Stimulated activated CD4-positive, alpha-beta T cell treated with anti-CD3 and anti-CD28 coated beads, Interleukin-1b, Interleukin-23, amount 100 ng/mL, for 1 hour (primary cell): ENCODE data around the gene HOXA13.

Experiments
- DNase-seq, 2 donors: peaks; one replicate each; pipeline ENCODE4 v3.0.0-alpha.2; 2020; ENCODE audit warnings: low read depth in 2 of 2

HOXA13 gene

DNA sequence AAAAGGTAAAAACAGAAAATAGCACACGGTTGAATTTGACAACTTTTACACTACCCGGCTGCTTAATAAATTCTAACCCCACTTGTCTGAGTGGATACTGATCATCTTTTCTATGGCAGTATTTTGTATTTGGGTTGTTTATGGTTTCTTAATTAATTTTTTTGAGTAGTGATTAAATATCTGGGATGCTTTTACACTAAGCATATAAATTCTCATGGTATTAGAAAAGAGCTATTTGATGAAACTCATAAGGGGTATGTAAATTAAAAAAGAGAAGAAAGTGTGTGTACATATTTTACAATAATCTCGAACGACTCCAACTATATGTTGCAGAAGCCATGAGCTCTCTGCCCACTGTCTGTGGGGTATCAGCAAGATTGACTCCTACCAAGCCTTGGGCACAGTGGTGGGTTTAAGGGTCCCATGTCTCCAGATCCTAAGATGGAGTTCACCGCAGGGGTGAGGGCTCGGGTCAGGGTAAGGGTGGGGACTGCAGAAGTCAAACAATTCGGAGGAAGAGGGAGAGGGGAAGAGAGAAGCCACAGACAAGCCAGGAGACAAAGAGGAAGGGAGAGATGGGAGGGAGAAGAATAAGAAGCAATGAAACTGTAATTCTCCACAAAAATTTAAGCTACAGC lies 7.6 kb upstream of the HOXA13 start:
- no peak for DNase-seq

DNA sequence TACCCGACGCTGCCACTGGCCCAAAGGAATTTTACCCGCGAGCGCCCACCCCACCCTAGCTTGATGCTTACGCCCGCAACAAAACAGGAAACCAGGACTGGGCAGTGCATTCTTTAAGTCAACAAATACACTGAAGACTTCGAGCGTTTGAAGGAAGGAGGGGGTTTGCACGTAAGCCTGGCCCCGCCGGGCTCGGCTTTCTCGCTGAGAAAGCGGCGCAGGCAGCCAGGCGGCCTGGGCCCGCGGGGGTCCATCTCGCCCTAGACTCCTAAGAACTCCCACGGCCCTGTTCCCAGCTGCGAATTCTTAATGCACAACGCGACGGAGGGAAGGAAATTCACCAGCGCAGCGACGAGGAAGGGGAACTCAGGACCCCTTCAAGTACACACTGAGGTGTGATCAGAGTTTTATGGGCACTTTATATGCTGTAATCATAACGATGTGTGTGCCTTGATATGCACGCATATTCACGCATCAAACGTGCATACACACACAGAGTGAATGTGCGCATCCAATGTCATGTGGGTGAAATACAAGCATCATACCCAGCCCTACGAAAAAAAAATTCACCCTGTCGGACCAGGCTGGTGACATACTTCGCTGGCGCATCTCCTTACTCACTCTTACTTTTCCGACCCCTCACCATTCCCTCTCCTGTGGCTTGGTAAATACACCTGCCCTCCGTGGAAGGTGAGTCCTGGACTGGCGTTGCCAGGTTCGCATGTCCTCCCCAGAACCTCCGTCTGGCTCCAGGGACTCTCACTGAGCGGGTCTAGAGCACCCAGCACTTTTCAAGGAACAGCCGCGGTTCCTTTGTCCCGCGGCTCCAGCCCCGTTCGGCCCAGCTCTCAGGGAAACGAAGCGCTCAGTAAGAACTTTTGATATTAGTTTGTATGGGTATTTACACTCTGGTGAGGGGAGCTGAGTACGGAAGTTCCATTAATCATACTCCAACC lies 5.7 kb upstream of the HOXA13 start:
- DNase-seq: no peak

DNA sequence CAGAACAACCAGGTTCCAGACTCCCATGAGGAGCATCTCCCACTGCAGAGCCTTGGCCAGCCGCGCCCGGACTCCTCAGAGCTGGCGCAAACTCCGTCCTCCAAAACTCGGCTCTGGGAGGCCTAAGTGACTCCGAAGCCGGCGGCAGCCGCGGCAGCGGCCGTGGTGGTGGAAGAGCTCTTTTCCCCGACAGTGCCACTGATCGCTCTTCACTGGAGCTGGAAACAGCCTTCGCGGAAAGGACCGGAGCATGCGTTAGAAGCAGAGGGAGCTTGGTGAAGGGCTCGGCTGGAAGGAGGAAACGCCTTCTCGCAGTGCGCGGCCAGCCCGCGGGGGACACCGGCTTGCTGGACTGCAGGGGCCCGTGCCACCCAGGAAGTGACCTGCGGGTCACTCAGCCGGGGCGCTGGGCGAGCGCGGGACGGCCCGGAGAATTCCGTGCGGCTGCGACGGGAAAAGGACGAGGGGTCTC lies 5.0 kb upstream of the HOXA13 start:
- DNase-seq: no peak

DNA sequence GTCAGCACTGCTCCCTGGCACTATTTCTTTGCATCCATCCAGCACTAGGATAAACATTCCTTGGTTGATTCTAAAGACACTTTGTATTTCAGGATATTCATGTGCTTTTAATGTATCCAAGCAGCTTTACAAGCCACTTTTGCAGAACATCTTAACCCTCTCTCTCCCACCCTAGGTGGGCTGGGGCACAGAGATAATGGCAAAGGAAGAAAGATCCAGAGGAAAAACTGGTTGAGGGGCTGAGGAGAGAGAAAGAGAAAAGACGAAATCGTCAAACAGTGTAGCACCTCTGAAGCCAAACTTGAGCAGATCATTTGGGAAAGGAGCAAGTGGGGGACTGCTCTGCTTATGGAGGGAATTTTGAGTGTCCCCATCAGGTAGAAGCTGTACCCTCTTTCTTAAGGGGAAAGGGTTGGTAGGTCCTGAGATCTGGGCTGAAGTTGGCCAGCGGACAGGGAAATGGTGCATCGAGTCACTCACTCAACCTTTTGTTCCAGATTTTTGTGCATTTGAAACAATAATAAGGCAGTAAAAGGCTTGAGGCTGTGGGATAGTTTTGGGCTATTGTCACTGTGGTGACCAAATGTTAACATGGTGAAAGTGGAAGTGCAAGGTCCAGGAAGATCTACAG lies 4.2 kb upstream of the HOXA13 start:
- DNase-seq: no peak

DNA sequence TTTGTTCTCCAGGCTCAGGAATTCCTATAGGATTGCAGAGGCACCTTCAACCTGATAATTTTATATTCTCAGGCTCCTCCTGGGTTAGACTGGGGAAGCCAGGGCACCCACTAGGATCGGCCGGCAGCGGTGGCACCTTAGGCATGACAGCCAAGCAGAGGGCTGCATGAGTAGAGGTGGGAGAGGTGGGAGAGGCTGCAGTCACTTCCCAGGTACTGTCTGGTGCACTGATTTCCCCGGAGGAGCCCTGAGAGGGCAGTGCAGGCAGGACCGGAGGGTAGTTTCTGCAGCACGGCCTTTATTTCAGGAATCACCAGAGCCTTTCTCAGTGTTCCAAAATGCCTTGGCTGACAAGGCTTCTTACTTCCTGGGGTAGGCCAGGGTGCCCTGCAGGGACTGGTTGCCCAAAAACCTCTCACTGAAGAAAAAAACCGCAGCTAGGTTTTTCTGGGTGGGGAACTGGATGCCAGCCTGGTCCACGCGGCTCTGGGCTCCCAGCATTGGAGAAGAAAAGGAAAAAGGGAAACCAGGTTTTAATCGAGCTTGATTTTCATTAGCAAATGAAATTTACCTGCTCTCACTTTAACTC lies 3.6 kb upstream of the HOXA13 start:
- no peak for DNase-seq

DNA sequence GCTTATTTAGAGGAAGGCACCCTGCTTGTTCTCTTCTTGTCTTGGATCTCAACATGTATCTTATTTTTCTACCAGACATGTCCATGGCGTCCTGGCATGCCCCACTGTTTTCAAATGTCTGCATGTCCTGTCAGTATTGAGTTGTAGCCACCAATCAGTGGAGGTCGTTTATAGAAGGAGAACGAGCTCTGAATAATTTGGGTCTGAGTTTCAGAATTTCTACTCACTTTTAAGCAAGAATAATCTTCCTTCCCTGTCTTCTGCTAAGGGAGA lies 2.9 kb upstream of the HOXA13 start:
- no peak for DNase-seq

DNA sequence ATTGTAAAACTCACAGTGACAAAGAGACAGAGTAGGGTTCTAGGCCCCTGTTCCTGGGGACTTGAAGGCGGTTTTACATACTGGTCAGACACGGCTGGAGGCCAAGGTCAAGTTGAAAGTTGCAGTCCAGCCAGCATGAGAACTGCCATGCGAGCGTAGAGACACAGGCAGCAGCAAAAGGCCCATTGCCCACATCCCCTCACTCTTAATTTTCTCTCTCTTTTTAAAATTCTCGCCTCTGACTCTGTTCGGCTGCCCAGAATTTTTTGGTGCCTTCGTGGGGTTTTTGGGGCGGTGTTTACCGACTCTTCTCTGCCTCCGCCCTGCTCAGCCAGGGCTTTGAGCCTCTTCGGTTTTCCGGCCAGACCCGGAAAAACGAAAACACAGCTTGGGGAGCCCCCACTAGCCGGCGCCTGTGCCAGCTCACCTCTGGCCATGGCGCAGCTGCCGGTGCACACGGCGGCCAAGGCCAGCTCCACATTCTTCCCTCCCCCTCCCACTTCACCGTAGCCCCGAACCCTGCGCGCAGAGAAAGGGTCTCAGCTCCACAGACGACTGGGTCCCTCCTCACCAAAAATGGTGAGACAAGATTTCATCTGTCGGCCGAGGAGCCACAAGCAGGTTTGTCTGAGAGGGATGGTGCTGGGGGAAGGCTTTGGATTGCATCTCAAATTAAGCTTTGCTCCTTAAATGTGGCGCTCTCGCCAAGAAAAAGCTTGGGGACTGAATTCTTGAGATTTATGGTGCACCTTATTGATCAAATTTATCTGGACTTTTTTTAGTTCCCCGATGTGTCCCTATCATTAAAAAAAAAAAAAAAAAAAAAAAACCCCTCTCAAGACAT lies 2.3 kb upstream of the HOXA13 start:
- DNase-seq: no peak

DNA sequence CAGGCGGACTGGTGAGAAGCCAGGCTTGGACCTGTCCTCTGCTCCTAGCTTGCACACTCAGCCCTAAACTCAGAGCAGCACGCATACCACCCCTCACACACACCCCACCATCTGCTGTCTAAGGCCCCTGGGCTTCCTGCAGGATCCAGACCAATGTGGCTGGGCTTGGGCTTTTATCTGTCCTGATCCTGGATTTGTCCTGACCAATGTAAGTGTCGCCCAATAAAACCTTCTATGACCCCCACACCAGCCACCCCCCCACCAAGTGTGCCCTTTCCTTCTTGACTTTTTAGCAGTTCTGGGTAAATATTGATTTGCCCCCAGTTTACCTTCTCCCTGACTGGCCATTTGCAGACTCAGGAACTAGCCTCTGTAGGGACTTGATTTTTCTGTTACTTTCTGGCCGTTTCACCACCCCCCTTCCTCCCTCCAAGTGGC lies 1.7 kb upstream of the HOXA13 start:
- DNase-seq: no peak

DNA sequence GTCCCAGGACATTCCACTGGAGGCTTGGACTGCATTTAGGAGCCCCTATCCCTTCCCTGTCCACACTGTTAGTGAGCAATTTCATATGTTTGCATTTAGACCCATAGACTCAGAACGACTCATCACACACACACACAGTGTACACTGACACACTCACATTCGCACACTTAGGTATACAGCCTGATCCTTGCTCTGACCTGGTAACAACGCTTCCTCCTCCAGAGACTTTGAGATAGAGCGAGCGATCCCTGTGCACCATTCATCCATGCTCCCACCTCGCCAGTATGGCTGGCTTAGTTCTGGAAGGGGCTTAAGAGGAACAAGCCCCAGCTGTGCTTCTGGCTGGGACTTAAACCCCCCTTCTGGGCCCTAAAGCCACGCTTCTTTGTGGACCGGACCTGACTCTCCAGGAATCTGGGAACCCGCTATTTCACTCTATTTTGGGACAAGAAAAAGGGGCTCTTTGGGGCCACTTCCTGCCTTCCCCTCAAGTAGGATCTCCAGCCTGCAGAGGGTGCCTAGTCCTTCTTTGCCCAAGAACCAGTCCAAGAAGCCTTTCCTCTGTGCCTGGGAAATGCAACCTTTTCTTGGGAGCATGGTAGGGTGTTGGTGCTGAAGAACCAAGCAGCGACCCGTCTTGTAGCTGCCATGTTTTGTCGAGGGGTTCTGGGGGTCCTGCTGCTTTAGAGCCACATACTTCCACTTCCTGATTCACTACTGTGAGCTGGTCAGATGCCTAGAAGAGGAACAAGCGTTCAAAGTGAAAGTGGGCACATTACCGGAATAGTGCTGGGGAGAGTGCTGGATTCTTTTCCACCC lies 1.1 kb upstream of the HOXA13 start:
- no peak for DNase-seq

DNA sequence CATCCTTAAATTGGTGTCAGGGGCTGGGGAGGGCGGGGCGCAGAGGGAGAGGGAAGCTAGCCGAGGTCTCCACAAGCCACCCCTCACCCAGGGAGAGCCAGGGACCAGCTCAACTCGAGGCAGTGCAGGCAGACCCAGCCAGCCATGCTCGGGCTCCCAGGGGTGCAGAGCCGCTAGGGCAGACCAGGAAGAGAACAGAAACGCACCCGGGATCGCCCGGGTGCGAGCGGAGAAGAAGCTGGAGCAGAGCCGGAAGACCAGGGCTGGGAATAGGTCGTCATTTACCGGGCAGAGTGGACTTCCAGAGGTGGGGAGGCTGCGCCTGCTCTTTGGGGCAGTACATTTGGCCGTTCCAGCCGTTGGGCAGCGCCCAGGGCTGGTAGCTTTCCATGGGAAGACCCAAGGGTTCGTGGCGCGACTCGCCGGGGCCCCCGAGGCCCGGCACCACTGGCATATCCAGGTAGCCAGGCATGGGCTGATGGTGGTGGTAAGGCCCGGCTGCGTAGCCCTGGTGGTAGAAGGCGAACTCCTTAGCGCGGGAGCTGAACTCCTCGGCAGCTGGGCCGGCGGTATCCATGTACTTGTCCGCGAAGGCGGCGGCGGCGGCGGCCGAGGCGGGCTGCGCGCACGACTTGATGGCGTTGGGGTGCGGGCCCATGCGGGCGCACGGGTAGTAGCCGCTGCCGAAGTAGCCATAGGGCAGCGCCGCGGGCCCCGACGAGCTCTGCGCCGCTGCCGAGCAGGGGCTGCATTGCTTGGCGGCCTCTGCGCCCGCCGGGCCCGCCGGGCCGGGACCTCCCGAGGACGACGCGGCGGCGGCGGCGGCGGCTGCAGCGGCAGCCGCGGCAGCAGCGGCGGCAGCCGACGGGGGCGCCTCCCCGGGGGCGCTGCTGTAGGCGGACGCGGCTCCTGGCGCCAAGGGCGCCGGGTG lies 755 bp downstream of the HOXA13 start:
- DNase-seq: no peak

DNA sequence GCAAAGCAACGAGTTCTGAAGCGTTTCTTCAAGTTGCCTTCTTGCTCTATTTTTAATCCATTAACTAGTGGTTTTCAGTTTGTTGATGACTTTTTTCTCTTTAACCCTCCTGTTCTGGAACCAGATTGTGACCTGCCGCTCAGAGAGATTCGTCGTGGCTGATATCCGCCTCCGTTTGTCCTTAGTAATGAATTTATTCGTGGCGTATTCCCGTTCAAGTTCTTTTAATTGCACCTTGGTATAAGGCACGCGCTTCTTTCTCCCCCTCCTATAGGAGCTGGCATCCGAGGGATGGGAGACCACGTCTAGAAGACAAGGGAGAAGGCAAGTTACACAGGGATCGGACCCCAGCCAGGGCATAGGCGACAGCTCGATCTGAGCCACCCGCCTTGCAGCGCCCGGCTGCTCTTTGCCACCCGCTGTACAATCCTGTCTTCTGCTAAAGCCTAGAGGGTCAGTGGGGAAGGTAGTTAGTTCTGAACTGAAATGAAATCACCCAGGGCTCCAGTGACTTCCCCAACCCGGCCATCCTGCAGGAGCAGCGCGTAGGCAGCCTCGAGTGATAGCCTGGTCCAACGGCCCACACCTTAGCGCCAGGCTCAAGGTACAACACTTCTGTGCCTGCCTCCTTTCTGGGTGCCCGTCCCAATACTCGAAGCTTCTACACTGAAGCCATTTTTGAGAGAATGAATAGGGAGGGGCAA lies 1.6 kb downstream of the HOXA13 start:
- DNase-seq: no peak

DNA sequence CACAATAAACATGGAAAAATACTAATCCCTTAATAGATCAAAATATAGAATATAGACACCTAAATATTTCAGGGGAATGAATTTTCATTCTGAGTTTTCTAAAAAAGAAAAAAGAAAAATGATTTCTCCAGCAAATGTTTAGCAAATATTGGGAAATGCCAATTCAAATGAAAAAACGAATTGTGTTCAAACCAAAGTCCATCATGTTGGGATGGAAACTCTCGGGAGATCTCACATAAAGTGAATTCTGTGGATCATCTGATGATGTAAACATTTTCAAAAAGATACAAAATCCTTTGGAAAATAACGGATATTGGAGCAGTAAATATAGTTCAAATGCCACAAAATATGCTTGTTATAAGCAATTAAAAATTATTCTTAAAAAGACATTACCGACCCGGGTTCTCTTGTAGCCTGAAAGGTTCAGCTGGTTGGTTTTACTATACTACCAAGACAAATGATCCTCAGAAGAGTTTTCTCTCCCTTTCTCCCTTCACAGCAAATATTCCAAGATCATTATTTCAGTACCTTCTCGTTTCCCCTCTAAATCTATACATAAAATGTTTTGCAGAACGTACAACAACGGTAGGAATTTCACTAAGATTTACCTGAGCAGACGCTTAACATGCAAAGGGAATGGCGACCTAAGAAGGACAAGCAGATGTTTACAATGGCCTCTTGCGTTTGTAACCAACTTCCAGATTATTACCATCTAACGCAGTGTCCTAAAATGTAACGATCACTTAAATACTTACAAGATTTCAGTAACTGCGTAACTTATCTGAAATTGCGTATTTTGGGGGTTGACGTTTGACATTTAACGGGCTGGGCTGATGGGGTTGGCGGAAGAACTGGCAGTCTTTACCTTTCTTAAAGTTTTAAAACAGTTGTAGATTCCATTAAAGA lies 2.5 kb downstream of the HOXA13 start:
- DNase-seq: no peak

DNA sequence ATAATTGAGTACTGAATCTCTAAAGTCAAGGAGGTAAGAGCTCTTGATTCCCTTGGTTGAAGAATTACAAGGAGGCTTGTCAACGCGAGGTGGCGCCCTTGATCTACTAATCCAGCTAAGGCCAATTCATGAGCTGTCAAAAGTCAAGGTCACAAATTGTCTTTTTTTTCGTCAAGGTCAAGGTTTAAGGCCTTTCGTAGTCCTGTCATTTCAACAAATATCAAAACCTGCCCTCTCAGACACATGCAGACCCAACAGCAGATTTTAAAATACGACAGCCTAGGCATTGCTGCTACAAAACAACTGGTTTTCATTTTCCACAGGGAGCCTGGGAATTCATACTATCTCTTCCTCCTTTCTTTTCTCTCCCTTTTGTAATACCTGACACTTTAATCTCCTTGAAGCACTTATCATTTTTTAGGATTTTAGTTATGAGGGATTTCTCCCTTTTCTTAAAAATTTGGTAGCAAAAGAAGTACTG lies 3.6 kb downstream of the HOXA13 start:
- DNase-seq: peak; percentile 63 to 83

DNA sequence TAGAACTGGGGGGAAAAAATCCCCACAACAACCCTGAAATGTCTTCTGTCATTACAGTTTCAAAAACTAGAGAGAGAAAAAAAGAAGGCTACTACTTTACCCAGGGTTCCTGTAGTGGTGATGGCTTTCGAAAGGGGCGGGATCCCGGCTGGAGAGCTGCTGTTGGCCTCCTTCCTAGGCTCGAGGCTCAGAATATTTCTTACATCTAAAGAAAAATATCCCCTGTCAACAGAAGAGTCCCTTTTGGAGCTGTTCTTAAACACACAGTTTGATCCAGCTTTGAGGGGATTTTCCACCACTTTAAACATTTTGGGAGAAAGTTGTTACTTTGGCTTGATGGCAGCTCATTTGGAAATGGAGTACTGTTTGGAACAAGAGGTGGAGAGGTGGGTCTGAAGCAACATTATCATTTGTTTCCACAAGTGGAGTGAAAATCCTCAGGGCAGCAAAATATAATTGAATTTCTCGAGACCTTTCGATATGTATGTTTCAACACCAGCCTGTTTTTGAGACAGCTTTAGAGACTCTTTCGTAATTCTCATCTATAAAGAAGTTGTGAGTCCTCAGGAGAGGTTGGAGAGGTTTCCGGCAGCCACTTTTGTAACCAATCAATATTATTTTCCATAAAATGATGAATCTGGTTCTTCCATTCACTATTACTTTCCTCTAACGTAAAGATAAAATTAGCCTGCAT lies 5.1 kb downstream of the HOXA13 start:
- DNase-seq: no peak

DNA sequence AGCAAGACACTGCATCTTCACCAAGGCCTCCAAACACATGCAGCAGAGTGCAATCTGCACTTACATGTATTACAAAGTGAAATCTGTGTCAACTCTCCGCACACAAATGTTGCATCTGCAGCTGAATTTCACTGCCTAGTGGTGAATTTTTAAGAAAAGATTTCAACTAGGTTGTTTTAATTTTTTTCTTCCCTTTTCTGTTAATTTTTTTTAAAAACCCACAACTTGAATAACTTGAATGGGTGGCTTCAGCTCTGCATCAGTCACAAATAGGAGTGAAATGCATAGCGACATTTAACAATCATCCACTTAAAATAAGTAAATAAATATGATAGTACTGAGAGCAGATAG lies 5.9 kb downstream of the HOXA13 start:
- no peak for DNase-seq

DNA sequence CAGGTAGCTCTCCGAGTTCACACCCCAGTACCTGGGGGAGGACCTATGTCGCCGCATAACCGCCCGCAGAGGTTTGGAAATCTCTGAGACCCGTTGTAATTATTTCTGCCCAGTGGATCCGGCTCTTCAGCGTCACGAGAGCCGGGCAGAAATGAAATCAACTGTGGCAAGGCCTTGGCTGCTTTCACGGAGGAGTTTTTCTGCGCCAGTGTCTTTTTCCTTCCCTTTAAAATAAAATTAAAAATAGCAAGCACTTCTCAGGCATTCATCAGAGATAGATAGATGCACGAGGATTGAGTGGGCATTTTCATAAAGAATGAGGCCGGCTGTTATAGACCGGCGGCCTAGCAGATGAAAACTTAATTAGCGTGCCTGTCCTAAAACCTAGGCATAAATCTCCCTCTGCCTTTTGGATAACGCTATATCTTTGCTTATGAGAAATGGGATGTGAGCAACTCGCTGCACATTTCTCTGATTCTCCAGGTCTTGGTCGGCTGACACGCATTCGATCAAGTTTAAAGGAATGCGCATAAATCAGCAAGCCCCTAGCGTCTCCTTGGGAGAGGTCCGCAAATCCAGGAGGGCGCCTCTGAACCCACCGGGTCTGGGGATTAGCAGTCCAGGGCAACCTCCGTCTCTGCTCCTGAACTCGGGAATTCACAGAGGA lies 6.4 kb downstream of the HOXA13 start:
- no peak for DNase-seq
